Endothelial cell of umbilical vein (primary cell): ENCODE data around the gene HERC6. TPM values are rescaled to one million over a fixed set of nuclear protein-coding genes. Genes with fewer than 3 reads are reported as not detected.

Experiments
- BruUV-seq: library from RNA; stranded (reverse); fragments of 400-500 nt; replicated peaks from 2 replicates; lab custom pipeline; 2021; lab: Mats Ljungman, UMichigan
- CTCF ChIA-PET: fragments of 300-600, 350-600 bp; sonication (Branson Sonifier 250); formaldehyde crosslinking; loops from one replicate; lab custom pipeline; 2021; ENCODE audit warnings: antibody characterized with exemption, inconsistent platforms; lab: Charles Lee
- POLR2A ChIA-PET: fragments of 300-600, 350-600 bp; sonication (Branson Sonifier 250); formaldehyde crosslinking; loops from one replicate; lab custom pipeline; 2021; ENCODE audit warnings: antibody characterized with exemption, inconsistent platforms; lab: Charles Lee
- DNase-seq: peaks from one replicate; pipeline ENCODE4 v3.0.0-alpha.2; 2011; ENCODE audit warnings: low read depth, low spot score
- FAIRE-seq: peaks from 2 replicates; lab custom pipeline; 2011; peaks lifted over from hg19 to GRCh38; lab: Jason Lieb, UNC
- H2AFZ ChIP-seq: 2 replicates; pipeline ENCODE4 v1.6.0; 2012; ENCODE audit warnings: low read depth, low read length, control low read depth, inconsistent platforms
- H3K27ac ChIP-seq: 2 replicates; pipeline ENCODE4 v1.5.1; 2011; ENCODE audit warnings: low read depth, mild to moderate bottlenecking, control low read depth, low read length, moderate library complexity; ENCODE audit not compliant: insufficient read depth
- H3K27me3 ChIP-seq, 2 experiments: 2 replicates each; pipeline versions ENCODE4 v1.6.0 to v1.6.1; 2011; ENCODE audit warnings: low read length in 2 of 2, mixed read lengths in 1 of 2; ENCODE audit not compliant: control insufficient read depth in 2 of 2, insufficient read depth in 2 of 2
- H3K36me3 ChIP-seq, 2 experiments: 2 replicates in 1 of 2; 3 replicates in 1 of 2; pipeline ENCODE4 v1.5.1; 2011; ENCODE audit warnings: low read length in 2 of 2, mild to moderate bottlenecking in 1 of 2, moderate library complexity in 1 of 2; ENCODE audit not compliant: control insufficient read depth in 2 of 2, insufficient read depth in 2 of 2; ENCODE audit errors: extremely low read depth in 1 of 2
- H3K4me1 ChIP-seq: 3 replicates; pipeline ENCODE4 v1.5.1; 2011; ENCODE audit warnings: mild to moderate bottlenecking, low read length; ENCODE audit not compliant: control insufficient read depth, insufficient read depth; ENCODE audit errors: extremely low read depth
- H3K4me2 ChIP-seq: 2 replicates; pipeline ENCODE4 v1.6.1; 2011; ENCODE audit warnings: low read length, control low read depth, mixed read lengths; ENCODE audit not compliant: insufficient read depth
- H3K4me3 ChIP-seq, 3 experiments: fragments of 200-600 bp in 1 of 3; sonication (generic), shearing (Covaris generic) in 1 of 3; replicated peaks in 1 of 3; 2 replicates each; pipeline ENCODE4 v1.5.1; 2011 to 2016; ENCODE audit warnings: control low read depth in 3 of 3, low read length in 3 of 3, mild to moderate bottlenecking in 2 of 3, inconsistent platforms in 1 of 3, low read depth in 1 of 3, moderate library complexity in 1 of 3; ENCODE audit not compliant: insufficient read depth in 1 of 3
- H3K79me2 ChIP-seq: 2 replicates; pipeline ENCODE4 v1.6.0; 2012; ENCODE audit warnings: low read length, inconsistent platforms; ENCODE audit not compliant: control insufficient read depth, insufficient read depth
- H3K9ac ChIP-seq: replicated peaks from 2 replicates; pipeline ENCODE3; 2011; ENCODE audit warnings: low read length, control low read depth; ENCODE audit not compliant: insufficient read depth; ENCODE audit errors: extremely low read depth
- H3K9me1 ChIP-seq: replicated peaks from 3 replicates; pipeline ENCODE4 v1.6.0; 2011; ENCODE audit warnings: mild to moderate bottlenecking, low read length; ENCODE audit not compliant: control insufficient read depth, insufficient read depth; ENCODE audit errors: extremely low read depth
- H3K9me3 ChIP-seq: replicated peaks from 2 replicates; pipeline ENCODE4 v1.5.1; 2012; ENCODE audit warnings: low read length, inconsistent platforms; ENCODE audit not compliant: control insufficient read depth, insufficient read depth
- H4K20me1 ChIP-seq: replicated peaks from 2 replicates; pipeline ENCODE3; 2011; ENCODE audit warnings: mild to moderate bottlenecking, low read length; ENCODE audit not compliant: control insufficient read depth, insufficient read depth; ENCODE audit errors: extremely low read depth
- CTCF ChIP-seq, 2 donors: IDR thresholded peaks; 1 replicate in 1 of 2; 2 replicates in 1 of 2; pipeline ENCODE4 v1.5.1; 2011; ENCODE audit warnings: low read length in 2 of 2, mild to moderate bottlenecking in 2 of 2, moderate library complexity in 2 of 2, control low read depth in 1 of 2, inconsistent platforms in 1 of 2, low read depth in 1 of 2; ENCODE audit not compliant: insufficient read depth in 1 of 2; ENCODE audit errors: extremely low read depth in 1 of 2
- EZH2 ChIP-seq: IDR thresholded peaks from 2 replicates; pipeline ENCODE4 v1.6.1; 2012; ENCODE audit warnings: borderline replicate concordance, low read depth, mild to moderate bottlenecking, moderate library complexity, low read length, inconsistent platforms; ENCODE audit not compliant: severe bottlenecking
- FOS ChIP-seq: IDR thresholded peaks from 2 replicates; pipeline ENCODE4 v1.6.1; 2011; ENCODE audit warnings: mild to moderate bottlenecking, low read length, moderate library complexity, borderline replicate concordance; ENCODE audit not compliant: insufficient read depth
- GATA2 ChIP-seq: IDR thresholded peaks from 2 replicates; pipeline ENCODE4 v1.7.0; 2011; ENCODE audit warnings: low read depth, mild to moderate bottlenecking, moderate library complexity, mixed read lengths, low read length; ENCODE audit not compliant: insufficient read length, insufficient read depth
- JUN ChIP-seq: IDR thresholded peaks from 2 replicates; pipeline ENCODE4 v1.6.1; 2011; ENCODE audit warnings: borderline replicate concordance, low read depth; ENCODE audit not compliant: insufficient read length, insufficient read depth
- MYC ChIP-seq: IDR thresholded peaks from one replicate; pipeline ENCODE4 v1.6.1; 2011; ENCODE audit warnings: mild to moderate bottlenecking, low read depth, low read length
- POLR2A ChIP-seq: IDR thresholded peaks from 2 replicates; pipeline ENCODE4 v1.6.1; 2012; ENCODE audit warnings: low read depth, mild to moderate bottlenecking, control low read depth, low read length
- POLR2AphosphoS5 ChIP-seq: IDR thresholded peaks from 2 replicates; pipeline ENCODE4 v1.6.1; 2012; ENCODE audit warnings: low read depth, mild to moderate bottlenecking, control low read depth, low read length, moderate library complexity; ENCODE audit not compliant: insufficient read depth
- dilution Hi-C: fragments of 300-500 bp; cut with MboI; formaldehyde crosslinking; loops from one replicate; pipeline ENCODE4 v1.15.0; 2019; ENCODE audit warnings: low sequenced_read_pairs; ENCODE audit not compliant: extremely low pct_ligation_motif_present
- intact Hi-C: fragments of 100-400 bp; cut with micrococcal nuclease; formaldehyde crosslinking; loops from one replicate; pipeline ENCODE4 v1.10.0; 2022
- polyA plus RNA-seq, 4 experiments: library from polyadenylated mRNA; depleted of rRNA in 3 of 4; stranded (reverse) in 3 of 4; unstranded in 1 of 4; fragments of >200 nt; gene quantifications; 2 replicates each; pipeline versions ENCODE4 v1.2.1 to v1.2.3, GENCODE V29; 2011 to 2012; ENCODE audit warnings: missing spikeins in 1 of 4
- total RNA-seq: library from RNA; stranded (reverse); gene quantifications from 2 replicates; pipeline ENCODE4 v1.2.3, GENCODE V29; 2021
- TF ChIP-seq, protein P1 (sequence below): IDR thresholded peaks from 2 replicates; pipeline ENCODE4 v1.6.1; 2011; ENCODE audit not compliant: insufficient read depth, insufficient read length

Gene HERC6
- total and polyA plus RNA-seq, 2 donors (not counting 3 experiments of a cell fraction or from before 2014, with no cell fraction given) = 2.1 to 5.0 TPM

DNA sequence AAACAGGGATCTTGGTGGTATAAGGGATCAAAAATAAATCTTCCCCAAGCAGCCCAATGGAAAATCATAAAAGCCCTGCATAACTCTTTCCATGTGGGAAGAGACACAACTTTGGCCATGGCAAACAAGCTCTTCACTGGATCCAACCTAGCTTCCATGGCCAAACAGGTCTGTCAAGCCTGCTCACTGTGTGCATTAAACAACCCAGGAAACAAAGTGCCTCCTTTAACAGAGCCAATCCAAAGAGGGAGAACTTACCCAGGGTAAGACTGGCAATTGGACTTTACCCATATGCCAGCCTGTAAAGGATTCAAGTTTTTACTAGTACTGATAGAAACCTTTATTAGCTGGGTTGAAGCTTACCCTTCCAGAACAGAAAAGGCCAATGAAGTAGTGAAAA is 70.6 kb downstream of the HERC6 start:
- Histone ChIP-seq H3K79me2 (no peaks in the 10 kb centered on the region), H3K9ac (no peak overlapping the region), H3K4me1 (no peaks in the 10 kb centered on the region), H3K9me3 (no peaks in the 10 kb centered on the region), H3K4me2 (no peak overlapping the region), H3K27ac (no peak overlapping the region), H3K36me3 (no peaks in the 10 kb centered on the region), H3K4me3 (no peak overlapping the region), H3K27me3 (no peaks in the 10 kb centered on the region), H4K20me1 (no peaks in the 10 kb centered on the region), H3K9me1 (no peaks in the 10 kb centered on the region), H2AFZ (no peak overlapping the region)
- CTCF ChIA-PET = interaction anchor here (1.0 to 2.6 kb wide), 5 partner anchors 8 to 218 kb away, joined by 3 to 8 read pairs (median 4); partner anchors contain the start of gene HERC5
- dilution Hi-C loops (no loop called here), intact Hi-C loops (no loop called here)
- BruUV-seq = no TSS peak
- no peak for FAIRE-seq
- TF ChIP-seq FOS (no peak), GATA2 (no peak), EZH2 (no peak), POLR2AphosphoS5 (no peak), MYC (no peak), CTCF (IDR thresholded peaks at IDR 0.05; ENCODE audit: extremely low read depth in 1 of 2, insufficient read depth in 1 of 2, low read depth in 1 of 2, low read length in 2 of 2) (no peak), POLR2A (no peak), JUN (no peak)
- TF ChIP-seq, protein P1, sequence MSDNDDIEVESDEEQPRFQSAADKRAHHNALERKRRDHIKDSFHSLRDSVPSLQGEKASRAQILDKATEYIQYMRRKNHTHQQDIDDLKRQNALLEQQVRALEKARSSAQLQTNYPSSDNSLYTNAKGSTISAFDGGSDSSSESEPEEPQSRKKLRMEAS = no peak
- POLR2A ChIA-PET = no interaction called here
- no peak for DNase-seq
